ENCODE data around the gene SMIM41. TPM values are rescaled to one million over a fixed set of nuclear protein-coding genes. Genes with fewer than 3 reads are reported as not detected.
"Not testable (repeated sequence)": the region's sequence is repeated elsewhere in the genome, so short reads cannot be mapped to it uniquely, and the experiment has no call there.

SMIM41 gene
- total RNA-seq, 2 experiments from 2014 or later, result not detected

DNA sequence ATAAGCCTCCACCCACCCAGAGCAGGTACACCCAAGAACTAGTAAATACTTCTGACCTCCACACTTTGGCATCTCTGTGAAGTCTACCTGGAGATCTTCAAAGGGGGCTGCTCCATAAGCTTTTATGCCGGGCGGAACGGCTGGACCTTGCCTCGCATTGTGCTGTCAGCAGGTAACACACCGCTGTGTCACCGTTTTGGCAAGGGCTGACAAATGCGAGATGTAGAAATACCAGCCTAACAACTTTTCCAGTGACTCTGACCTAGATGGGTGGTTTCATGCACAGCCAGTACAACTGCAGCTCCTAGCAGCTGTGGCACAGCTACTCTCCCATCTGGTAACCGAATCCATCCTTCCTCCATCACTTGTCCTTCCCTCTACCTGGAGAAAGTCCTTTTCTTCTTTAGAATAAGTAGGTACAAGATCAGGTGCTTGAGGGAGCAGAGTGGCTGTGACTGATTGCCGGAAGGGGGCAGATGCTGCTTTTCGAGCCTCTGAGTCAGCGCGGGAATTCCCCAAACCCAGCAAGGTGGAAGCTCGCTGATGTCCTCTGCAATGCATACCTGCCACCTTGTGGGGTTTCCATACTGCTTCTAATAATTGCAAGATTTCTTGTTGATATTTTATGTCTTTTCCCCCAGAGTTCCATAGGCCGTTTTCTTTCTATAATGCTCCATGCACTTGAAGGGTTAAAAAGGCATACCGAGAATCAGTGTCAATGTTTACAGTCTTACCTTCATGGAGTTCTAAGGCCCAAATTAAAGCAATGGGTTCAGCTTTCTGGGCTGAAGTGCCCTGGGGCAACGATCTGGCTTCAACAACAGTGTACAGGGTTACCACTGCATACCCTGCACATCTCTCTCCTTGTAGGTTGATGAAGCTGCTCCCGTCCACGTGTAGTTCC is 37.0 kb downstream of the SMIM41 start:
- Mint-ChIP-seq H3K4me1 (peaks cover 38% of the 10 kb centered on the region), H3K27me3 (peaks cover 20% of the 10 kb centered on the region)
- DNase-seq, result peak; percentile 62
- H3K9me3 Mint-ChIP-seq, H3K36me3 Mint-ChIP-seq, H3K4me3 Mint-ChIP-seq, H3K27ac Mint-ChIP-seq: not testable (repeated sequence)

- Mint-ChIP-seq H3K4me1 (peaks cover 41% of the 10 kb centered on the region), H3K27ac (peak overlapping the region; percentile 17), H3K27me3 (peaks cover 33% of the 10 kb centered on the region)
- H3K36me3 Mint-ChIP-seq, DNase-seq, H3K9me3 Mint-ChIP-seq, H3K4me3 Mint-ChIP-seq: not testable (repeated sequence)
Observed at GRCh38 chr12:52117806-52118475, 38.4 kb downstream of the SMIM41 start.

- no peaks in the 10 kb centered on the region for H3K36me3 Mint-ChIP-seq
- H3K4me3 Mint-ChIP-seq, result no peak overlapping the region
- DNase-seq, result peak; percentile 58
- H3K27me3 Mint-ChIP-seq, result peaks cover 40% of the 10 kb centered on the region
- H3K4me1 Mint-ChIP-seq, result peaks cover 41% of the 10 kb centered on the region
- H3K9me3 Mint-ChIP-seq, result no peaks in the 10 kb centered on the region
- no peak overlapping the region for H3K27ac Mint-ChIP-seq
Observed at GRCh38 chr12:52119398-52120254, 40.1 kb downstream of the SMIM41 start.

DNA sequence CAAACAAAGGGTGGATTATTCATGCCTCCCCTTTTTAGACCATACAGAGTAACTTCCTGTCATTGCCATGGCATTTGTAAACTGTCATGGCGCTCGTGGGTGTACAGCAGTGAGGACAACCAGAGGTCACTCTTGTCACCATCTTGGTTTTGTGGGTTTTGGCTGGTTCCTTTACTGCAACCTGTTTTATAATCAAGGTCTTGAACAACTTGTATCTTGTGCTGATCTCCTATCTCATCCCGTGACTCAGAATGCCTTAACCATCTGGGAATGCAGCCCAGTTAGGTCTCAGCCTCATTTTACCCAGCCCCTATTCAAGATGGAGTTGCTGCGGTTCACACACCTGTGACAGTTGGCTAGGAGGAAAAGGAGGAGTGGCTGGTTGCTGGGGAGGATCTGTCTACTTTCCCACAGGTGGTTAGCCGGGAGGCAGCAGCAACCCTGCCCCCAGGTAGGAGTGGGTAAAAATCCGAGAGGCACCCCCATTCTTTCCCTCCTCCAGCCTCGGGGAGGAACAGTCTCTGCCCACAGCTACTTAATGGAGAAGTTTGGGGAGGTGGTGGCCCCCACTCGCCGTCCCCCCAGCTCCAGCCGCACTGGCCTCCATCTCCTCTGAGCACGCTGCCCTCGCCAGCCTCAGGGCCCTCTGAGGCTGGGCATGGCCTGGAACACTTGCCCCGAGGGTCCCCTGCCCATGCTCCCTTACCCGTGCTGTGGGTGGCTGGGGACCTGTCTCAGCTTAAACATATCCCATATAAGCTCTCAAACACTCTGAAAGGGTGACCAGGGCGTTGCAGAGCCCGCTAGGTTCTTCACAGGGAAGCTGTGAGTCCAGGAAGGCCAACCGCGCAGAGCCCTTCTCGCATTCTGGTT is 41.7 kb downstream of the SMIM41 start:
- Mint-ChIP-seq H3K4me1 (peaks cover 39% of the 10 kb centered on the region), H3K9me3 (no peaks in the 10 kb centered on the region), H3K27me3 (peaks cover 53% of the 10 kb centered on the region), H3K36me3 (no peaks in the 10 kb centered on the region), H3K27ac (no peak overlapping the region), H3K4me3 (no peak overlapping the region)
- no peak for DNase-seq

DNA sequence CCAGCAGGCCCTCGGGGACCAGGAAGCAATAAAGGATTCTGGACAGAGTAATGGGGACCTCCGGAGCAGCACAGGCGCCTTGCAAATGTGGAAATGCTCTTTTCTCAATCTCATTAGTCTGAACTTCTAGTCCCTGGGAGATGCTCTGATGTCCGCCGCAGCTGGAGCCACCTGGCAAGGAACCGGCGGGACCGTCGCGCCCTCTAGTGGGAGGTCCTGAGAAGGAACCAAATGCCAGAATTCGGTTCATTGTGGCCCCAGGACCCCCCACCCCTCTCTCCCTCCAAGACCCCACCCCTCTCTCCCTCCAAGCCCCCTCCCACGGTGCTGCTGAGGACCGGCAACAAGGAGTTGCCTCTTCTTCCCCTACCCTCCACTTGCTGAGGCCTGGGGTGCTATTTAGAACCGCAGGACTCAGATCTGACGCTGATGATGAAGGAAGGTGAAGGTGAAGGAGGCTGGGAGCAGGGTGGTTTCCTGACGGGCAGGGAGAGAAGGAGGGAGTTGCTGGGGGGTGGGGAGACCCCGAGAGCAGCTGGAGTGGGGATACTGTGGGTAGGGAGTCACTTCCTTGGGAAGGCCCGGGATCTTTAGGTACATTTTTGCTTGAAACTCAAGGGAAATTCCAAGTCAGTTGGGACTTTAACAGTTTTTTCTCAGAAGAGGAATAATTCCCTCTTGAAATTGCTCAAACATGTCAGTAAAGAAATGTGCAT is 42.5 kb downstream of the SMIM41 start:
- no peaks in the 10 kb centered on the region for H3K36me3 Mint-ChIP-seq
- peaks cover 55% of the 10 kb centered on the region for H3K27me3 Mint-ChIP-seq
- H3K27ac Mint-ChIP-seq, result no peak overlapping the region
- peak; percentile 61 for DNase-seq
- H3K4me1 Mint-ChIP-seq, result peaks cover 31% of the 10 kb centered on the region
- H3K9me3 Mint-ChIP-seq, result no peaks in the 10 kb centered on the region
- no peak overlapping the region for H3K4me3 Mint-ChIP-seq

- DNase-seq, result no peak
- Mint-ChIP-seq H3K27me3 (peaks cover 55% of the 10 kb centered on the region), H3K27ac (no peak overlapping the region), H3K4me1 (peaks cover 29% of the 10 kb centered on the region), H3K9me3 (no peaks in the 10 kb centered on the region), H3K36me3 (no peaks in the 10 kb centered on the region), H3K4me3 (no peak overlapping the region)
Observed at GRCh38 chr12:52122540-52122871, 43.0 kb downstream of the SMIM41 start.

DNA sequence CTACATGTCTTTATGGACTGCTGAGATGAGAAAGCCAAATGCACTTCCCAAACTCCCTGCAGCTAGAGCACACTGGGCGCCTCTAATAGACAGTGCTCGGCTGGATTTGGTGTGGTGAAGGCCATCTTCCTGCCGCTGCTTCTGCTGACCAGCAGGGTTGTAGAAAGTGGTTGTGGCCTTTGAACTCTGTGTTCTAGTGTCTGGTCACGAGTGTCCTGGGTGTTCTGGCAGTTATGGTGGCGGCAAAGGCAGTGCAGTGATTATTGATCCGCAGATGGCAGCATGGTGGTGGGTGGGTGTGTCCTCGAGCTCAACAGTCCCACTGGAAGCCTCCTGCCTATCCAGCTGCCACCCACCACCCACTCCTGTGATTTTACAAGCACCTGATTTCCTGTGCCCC is 43.4 kb downstream of the SMIM41 start:
- peaks cover 26% of the 10 kb centered on the region for H3K4me1 Mint-ChIP-seq

DNA sequence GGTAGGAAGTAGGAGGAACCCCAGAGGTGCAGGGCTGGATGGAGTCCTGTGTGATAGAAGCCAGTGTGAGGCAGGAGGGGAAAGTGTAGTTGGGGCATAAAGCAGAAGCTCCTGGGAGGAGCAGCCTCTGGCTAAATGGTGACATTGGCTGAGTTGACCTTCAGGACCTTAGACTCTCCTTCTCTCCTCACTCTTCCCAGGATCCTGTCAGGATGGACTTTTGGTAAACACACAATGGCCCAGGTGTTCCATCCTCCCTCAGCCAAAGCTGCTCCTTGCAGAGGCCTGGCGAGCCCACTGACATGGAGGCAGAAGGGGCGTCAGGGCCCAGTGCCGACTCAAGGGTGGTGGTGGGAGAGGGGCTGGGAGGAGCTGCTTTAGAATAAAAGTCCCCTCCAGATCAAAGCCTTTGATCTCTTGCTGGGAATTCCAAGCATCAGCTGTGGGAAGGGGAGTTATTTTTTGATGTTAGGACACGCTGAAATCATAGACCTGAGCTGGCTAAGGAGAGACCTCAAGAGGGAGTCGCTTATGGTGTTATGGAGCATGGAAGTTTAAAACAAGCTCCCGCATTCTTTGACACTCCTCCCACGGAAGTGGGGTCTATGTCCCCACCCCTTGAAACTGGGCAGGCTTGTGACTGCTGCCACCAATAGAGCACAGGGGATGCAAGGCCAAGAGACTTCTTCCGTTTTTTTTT is 44.1 kb downstream of the SMIM41 start:
- Mint-ChIP-seq H3K27me3 (peaks cover 59% of the 10 kb centered on the region), H3K9me3 (no peaks in the 10 kb centered on the region), H3K4me3 (no peak overlapping the region), H3K36me3 (no peaks in the 10 kb centered on the region), H3K4me1 (peaks cover 19% of the 10 kb centered on the region), H3K27ac (no peak overlapping the region)
- no peak for DNase-seq

More for the DNA sequence above, 43.4 kb downstream of the SMIM41 start:
- Mint-ChIP-seq H3K27me3 (peaks cover 56% of the 10 kb centered on the region), H3K36me3 (no peaks in the 10 kb centered on the region), H3K27ac (no peak overlapping the region), H3K4me3 (no peak overlapping the region), H3K9me3 (no peaks in the 10 kb centered on the region)
- no peak for DNase-seq

- Mint-ChIP-seq H3K4me1 (peaks cover 5% of the 10 kb centered on the region), H3K27me3 (peaks cover 47% of the 10 kb centered on the region), H3K36me3 (no peaks in the 10 kb centered on the region), H3K27ac (no peak overlapping the region), H3K4me3 (no peak overlapping the region), H3K9me3 (no peaks in the 10 kb centered on the region)
- no peak for DNase-seq
Observed at GRCh38 chr12:52125476-52125900, 46.0 kb downstream of the SMIM41 start.

GRCh38 chr12:52126050-52126604 is 46.6 kb downstream of the SMIM41 start:
- no peaks in the 10 kb centered on the region for H3K9me3 Mint-ChIP-seq
- no peaks in the 10 kb centered on the region for H3K36me3 Mint-ChIP-seq
- no peak for DNase-seq
- H3K4me1 Mint-ChIP-seq, result peaks cover 4% of the 10 kb centered on the region
- peaks cover 42% of the 10 kb centered on the region for H3K27me3 Mint-ChIP-seq
- H3K4me3 Mint-ChIP-seq, result no peak overlapping the region
- no peak overlapping the region for H3K27ac Mint-ChIP-seq

- H3K9me3 Mint-ChIP-seq, result no peaks in the 10 kb centered on the region
- H3K27me3 Mint-ChIP-seq, result peaks cover 35% of the 10 kb centered on the region
- H3K36me3 Mint-ChIP-seq, result no peaks in the 10 kb centered on the region
- no peak overlapping the region for H3K27ac Mint-ChIP-seq
- H3K4me1 Mint-ChIP-seq, result peaks cover 2% of the 10 kb centered on the region
- no peak for DNase-seq
- no peak overlapping the region for H3K4me3 Mint-ChIP-seq
Observed at GRCh38 chr12:52126605-52127578, 47.4 kb downstream of the SMIM41 start.

GRCh38 chr12:52127683-52128450 is 48.4 kb downstream of the SMIM41 start:
- Mint-ChIP-seq H3K4me1 (no peaks in the 10 kb centered on the region), H3K27ac (no peak overlapping the region), H3K27me3 (peaks cover 26% of the 10 kb centered on the region), H3K36me3 (no peaks in the 10 kb centered on the region), H3K9me3 (no peaks in the 10 kb centered on the region), H3K4me3 (no peak overlapping the region)
- DNase-seq, result no peak

Measured in activated naive CD8-positive, alpha-beta T cell treated with anti-CD3 and anti-CD28 coated beads for 36 hours (primary cell).